Skin epidermis (tissue), 12 donors: Measurements from ENCODE around the gene SUGCT.
A peak's percentile ranks its signal among the peaks of the same experiment; 100 is the strongest.
"Not testable (repeated sequence)": the region's sequence is repeated elsewhere in the genome, so short reads cannot be mapped to it uniquely, and the experiment has no call there.

ENCODE experiments used
- H3K27ac ChIP-seq, 21 experiments: fragments of 200-600 bp; sonication (generic) in 11 of 21; one replicate each; pipeline ENCODE4 v1.5.0; 2020; ENCODE audit warnings: mild to moderate bottlenecking in 3 of 21, inconsistent platforms in 2 of 21, moderate library complexity in 2 of 21
- H3K4me3 ChIP-seq, 7 experiments: fragments of 200-600 bp; sonication (generic) in 2 of 7; one replicate each; pipeline ENCODE4 v1.5.0; 2020; ENCODE audit warnings: inconsistent platforms in 2 of 7, mild to moderate bottlenecking in 2 of 7, moderate library complexity in 1 of 7

SUGCT gene

GRCh38 chr7:40623863-40624262 is 489.1 kb downstream of the SUGCT start:
- Histone ChIP-seq H3K4me3 (no peak overlapping the region), H3K27ac (no peak overlapping the region)

- not testable (repeated sequence) for H3K4me3 ChIP-seq, H3K27ac ChIP-seq
These were observed 492.6 kb downstream of the SUGCT start for GRCh38 chr7:40627361-40627760.

- no peak overlapping the region for H3K27ac ChIP-seq
- H3K4me3 ChIP-seq: no peak overlapping the region
These were observed 495.1 kb downstream of the SUGCT start for GRCh38 chr7:40629891-40630290.

- Histone ChIP-seq H3K4me3 (no peak overlapping the region), H3K27ac (no peak overlapping the region)
These were observed 499.3 kb downstream of the SUGCT start for GRCh38 chr7:40634118-40634517.

- Histone ChIP-seq H3K27ac (no peak overlapping the region), H3K4me3 (no peak overlapping the region)
These were observed 503.9 kb downstream of the SUGCT start for GRCh38 chr7:40638545-40639320.

- Histone ChIP-seq H3K27ac (no peak overlapping the region), H3K4me3 (no peak overlapping the region)
These were observed 505.8 kb downstream of the SUGCT start for GRCh38 chr7:40640566-40640965.

GRCh38 chr7:40641701-40642100 is 506.9 kb downstream of the SUGCT start:
- no peak overlapping the region for H3K4me3 ChIP-seq
- H3K27ac ChIP-seq: no peak overlapping the region

GRCh38 chr7:40643664-40644063 is 508.9 kb downstream of the SUGCT start:
- no peak overlapping the region for H3K27ac ChIP-seq
- H3K4me3 ChIP-seq: no peak overlapping the region

- no peak overlapping the region for H3K4me3 ChIP-seq
- no peak overlapping the region for H3K27ac ChIP-seq
These were observed 509.8 kb downstream of the SUGCT start for GRCh38 chr7:40644454-40645188.

- no peak overlapping the region for H3K4me3 ChIP-seq
- no peak overlapping the region for H3K27ac ChIP-seq
These were observed 510.4 kb downstream of the SUGCT start for GRCh38 chr7:40645197-40645596.

GRCh38 chr7:40646717-40647116 is 511.9 kb downstream of the SUGCT start:
- H3K4me3 ChIP-seq: no peak overlapping the region
- no peak overlapping the region for H3K27ac ChIP-seq

GRCh38 chr7:40647719-40648118 is 512.9 kb downstream of the SUGCT start:
- Histone ChIP-seq H3K4me3 (no peak overlapping the region), H3K27ac (no peak overlapping the region)

- no peak overlapping the region for H3K4me3 ChIP-seq
- no peak overlapping the region for H3K27ac ChIP-seq
These were observed 514.4 kb downstream of the SUGCT start for GRCh38 chr7:40649247-40649646.

GRCh38 chr7:40650903-40651302 is 516.1 kb downstream of the SUGCT start:
- H3K27ac ChIP-seq, H3K4me3 ChIP-seq: not testable (repeated sequence)

GRCh38 chr7:40654171-40654570 is 519.4 kb downstream of the SUGCT start:
- no peak overlapping the region for H3K4me3 ChIP-seq
- H3K27ac ChIP-seq: no peak overlapping the region

GRCh38 chr7:40655426-40655825 is 520.6 kb downstream of the SUGCT start:
- Histone ChIP-seq H3K27ac (no peak overlapping the region), H3K4me3 (no peak overlapping the region)

GRCh38 chr7:40656349-40656748 is 521.5 kb downstream of the SUGCT start:
- no peak overlapping the region for H3K27ac ChIP-seq
- no peak overlapping the region for H3K4me3 ChIP-seq

GRCh38 chr7:40658729-40659128 is 523.9 kb downstream of the SUGCT start:
- H3K27ac ChIP-seq: peak overlapping the region in 11 of 21 experiments; percentile 3 to 74 (median 56)

GRCh38 chr7:40659231-40659630 is 524.4 kb downstream of the SUGCT start:
- peak overlapping the region in 12 of 21 experiments; percentile 3 to 74 (median 56) for H3K27ac ChIP-seq
- H3K4me3 ChIP-seq: no peak overlapping the region

More at GRCh38 chr7:40658729-40659128, 523.9 kb downstream of the SUGCT start:
- no peak overlapping the region for H3K4me3 ChIP-seq

- peak overlapping the region in 1 of 21 experiments; percentile 12 for H3K27ac ChIP-seq
- H3K4me3 ChIP-seq: no peak overlapping the region
These were observed 538.5 kb downstream of the SUGCT start for GRCh38 chr7:40673285-40673684.

- H3K27ac ChIP-seq: peak overlapping the region in 3 of 21 experiments; percentile 4 to 31 (median 12)
- H3K4me3 ChIP-seq: no peak overlapping the region
These were observed 539.5 kb downstream of the SUGCT start for GRCh38 chr7:40674316-40674715.
